Left colon (tissue), 2 donors: Measurements from ENCODE around the gene GFRA3. TPM values are rescaled to one million over a fixed set of nuclear protein-coding genes. Genes with fewer than 3 reads are reported as not detected.

Source experiments
- ATAC-seq: fragments of 200-7000 bp; cut with Tn5 transposase; one replicate; pipeline ENCODE4 v1.9.1; 2020; ENCODE audit warnings: mild to moderate bottlenecking, moderate library complexity
- DNase-seq, 2 donors: peaks; one replicate each; pipeline ENCODE4 v3.0.0-alpha.2; 2020
- intact Hi-C, 2 donors: fragments of 100-400 bp; cut with DNase I in 1 of 2; cut with micrococcal nuclease in 1 of 2; formaldehyde crosslinking; loops; one replicate each; pipeline versions ENCODE4 v1.11.2 to v1.14.0; 2022; cut with DNase I, micrococcal nuclease
- total RNA-seq, 2 donors: library from RNA; stranded (reverse); fragmentation: NEBNext Ultra II Directional; extraction: Animal tissue kit (Norgen Biotek cat#: 25700); gene quantifications; one replicate each; pipeline ENCODE4 v1.2.1, GENCODE V29; 2021
- donor health status: DM: no; HTN: no; CAD: no.
- donor health status: DM: yes; HTN: yes; CAD: no.

The GFRA3 gene
- total RNA-seq, 2 donors from 2014 or later = 0.82 to 1.3 TPM

- intact Hi-C loops = loop anchor here in 1 of 2 donors (5.0 kb wide), 1 partner anchor 36 kb away; the partner anchor contains the start of genes BRD8 and KIF20A
- ATAC-seq (peak; percentile 99), DNase-seq (peak; percentile 90 to 93)
Observed at GRCh38 chr5:138213161-138214029, 61.0 kb downstream of the GFRA3 start, which contains the start of gene CDC23. CDC23 (minus strand) TSS chr5:138213323; CDS start chr5:138213312, 11 bp downstream.

- intact Hi-C loops = loop anchor here in 1 of 2 donors (5.0 kb wide), 1 partner anchor 35 kb away; the partner anchor contains the start of genes BRD8 and KIF20A
- DNase-seq (no peak), ATAC-seq (peak; percentile 53)
Observed at GRCh38 chr5:138212828-138213160, 61.6 kb downstream of the GFRA3 start.

- intact Hi-C loops = loop anchor here in 1 of 2 donors (5.0 kb wide), 1 partner anchor 34 kb away; the partner anchor contains the start of genes BRD8 and KIF20A
- DNase-seq (no peak), ATAC-seq (no peak)
Observed at GRCh38 chr5:138210985-138211384, 63.4 kb downstream of the GFRA3 start.

Other genes starting within 250 kb of the GFRA3 start
- gene FAM13B, start 241.5 kb downstream of the GFRA3 start, total RNA-seq = 10 to 100 TPM; 20.8 to 24.2 TPM
- not detected for gene WNT8A, start 190.6 kb downstream of the GFRA3 start, total RNA-seq
- 1 to 10 TPM in 1 of 2 donors, under 1 TPM in 1; 0.75 to 1.0 TPM for gene NME5, start 135.2 kb downstream of the GFRA3 start, total RNA-seq
- gene BRD8, start 96.0 kb downstream of the GFRA3 start, total RNA-seq = 10 to 100 TPM; 29.6 to 33.8 TPM
- gene KIF20A, start 95.5 kb downstream of the GFRA3 start, total RNA-seq = 1 to 10 TPM; 4.0 to 6.5 TPM
- 10 to 100 TPM; 13.9 to 14.9 TPM for gene CDC23, start 61.3 kb downstream of the GFRA3 start, total RNA-seq
- 1 to 10 TPM; 1.3 to 2.4 TPM for gene CDC25C, start 57.2 kb upstream of the GFRA3 start, total RNA-seq
- gene FAM53C, start 63.6 kb upstream of the GFRA3 start, total RNA-seq = 10 to 100 TPM in 1 of 2 donors, 1 to 10 TPM in 1; 9.2 to 15.4 TPM
- gene KDM3B, start 78.1 kb upstream of the GFRA3 start, total RNA-seq = 10 to 100 TPM; 62.4 to 63.2 TPM
- gene REEP2, start 164.4 kb upstream of the GFRA3 start, total RNA-seq = 1 to 10 TPM in 1 of 2 donors, under 1 TPM in 1; 0.55 to 3.1 TPM
- 100 to 1,000 TPM in 1 of 2 donors, 10 to 100 TPM in 1; 29.8 to 102 TPM for gene EGR1, start 190.9 kb upstream of the GFRA3 start, total RNA-seq